Memory B cell (primary cell): ENCODE data around the gene DERL3.

Experiments used
- ATAC-seq: fragments of 150-1000 bp; cut with Tn5 transposase; 2 replicates; pipeline ENCODE4 v1.10.0; 2021; ENCODE audit warnings: low read depth, mild to moderate bottlenecking, moderate library complexity
- DNase-seq, 2 donors: peaks; one replicate each; pipeline ENCODE4 v3.0.0; 2022; ENCODE audit warnings: low spot score in 2 of 2
- H3K27ac Mint-ChIP-seq: one replicate; pipeline ENCODE4 v1.8.0; 2022; ENCODE audit warnings: mild to moderate bottlenecking, moderate library complexity, mixed read lengths
- H3K27me3 Mint-ChIP-seq: one replicate; pipeline ENCODE4 v1.8.0; 2022; ENCODE audit warnings: mixed read lengths
- H3K36me3 Mint-ChIP-seq: one replicate; pipeline ENCODE4 v1.8.0; 2022; ENCODE audit warnings: mild to moderate bottlenecking, mixed read lengths
- H3K4me1 Mint-ChIP-seq: one replicate; pipeline ENCODE4 v1.8.0; 2022; ENCODE audit warnings: mixed read lengths
- H3K4me3 Mint-ChIP-seq: one replicate; pipeline ENCODE4 v1.8.0; 2022; ENCODE audit warnings: mild to moderate bottlenecking, moderate library complexity, mixed read lengths
- H3K9me3 Mint-ChIP-seq: one replicate; pipeline ENCODE4 v1.8.0; 2022; ENCODE audit warnings: mixed read lengths

The DERL3 gene

DNA sequence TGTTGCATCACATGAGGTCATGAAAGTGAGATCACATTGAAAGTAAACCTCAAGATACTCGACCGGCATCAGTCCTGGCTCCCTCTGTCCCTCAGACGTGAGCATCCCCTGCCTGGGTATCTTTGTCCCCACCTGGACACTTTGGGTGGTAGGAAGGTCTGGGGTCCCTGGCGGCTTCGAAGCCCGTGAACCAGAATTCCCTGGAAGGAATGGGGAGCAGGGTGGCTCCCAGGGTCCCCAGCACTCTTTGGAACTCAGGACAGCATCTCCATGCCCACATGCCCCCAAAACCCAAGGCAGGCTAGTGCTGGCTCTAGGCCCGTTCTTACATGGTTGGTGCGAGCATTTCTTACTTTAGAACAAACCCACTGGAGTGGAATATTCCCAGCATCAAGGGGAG is 7.5 kb downstream of the DERL3 start:
- Mint-ChIP-seq H3K36me3 (peaks cover 17% of the 10 kb centered on the region), H3K27me3 (no peaks in the 10 kb centered on the region)

DNA sequence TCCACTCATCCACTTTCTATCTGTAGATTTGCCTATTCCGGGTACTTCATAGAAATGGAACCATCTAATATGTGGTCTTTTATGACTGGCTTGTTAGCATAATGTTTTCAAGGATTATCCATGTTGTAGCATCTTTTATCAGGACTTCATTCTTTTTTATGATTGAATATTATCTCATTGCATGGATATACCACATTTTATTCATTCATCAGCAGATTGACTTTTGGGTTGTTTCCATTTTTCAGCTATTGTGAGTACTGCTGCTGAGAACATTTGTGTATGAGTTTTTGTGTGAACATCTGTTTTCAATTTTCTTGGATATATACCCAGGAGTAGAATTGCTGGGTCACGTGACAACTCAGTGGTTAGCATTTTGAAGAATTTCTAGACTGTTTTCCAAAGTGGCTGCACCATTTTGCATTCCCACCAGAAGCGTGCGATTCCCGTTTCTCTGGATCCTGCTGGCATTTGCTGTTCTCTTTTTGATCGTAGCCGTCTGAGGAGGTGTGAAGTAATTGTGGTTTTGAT is 8.9 kb downstream of the DERL3 start:
- Mint-ChIP-seq H3K4me1 (peaks cover 23% of the 10 kb centered on the region), H3K9me3 (no peaks in the 10 kb centered on the region), H3K27me3 (no peaks in the 10 kb centered on the region), H3K4me3 (peak overlapping the region; percentile 18), H3K36me3 (peaks cover 25% of the 10 kb centered on the region), H3K27ac (peak overlapping the region; percentile 12)
- ATAC-seq (peak; percentile 14), DNase-seq (no peak)

More for the DNA sequence above, 7.5 kb downstream of the DERL3 start:
- DNase-seq (no peak), ATAC-seq (no peak)
- H3K27ac Mint-ChIP-seq = no peak overlapping the region
- no peak overlapping the region for H3K4me3 Mint-ChIP-seq
- no peaks in the 10 kb centered on the region for H3K9me3 Mint-ChIP-seq
- H3K4me1 Mint-ChIP-seq = peaks cover 30% of the 10 kb centered on the region

DNA sequence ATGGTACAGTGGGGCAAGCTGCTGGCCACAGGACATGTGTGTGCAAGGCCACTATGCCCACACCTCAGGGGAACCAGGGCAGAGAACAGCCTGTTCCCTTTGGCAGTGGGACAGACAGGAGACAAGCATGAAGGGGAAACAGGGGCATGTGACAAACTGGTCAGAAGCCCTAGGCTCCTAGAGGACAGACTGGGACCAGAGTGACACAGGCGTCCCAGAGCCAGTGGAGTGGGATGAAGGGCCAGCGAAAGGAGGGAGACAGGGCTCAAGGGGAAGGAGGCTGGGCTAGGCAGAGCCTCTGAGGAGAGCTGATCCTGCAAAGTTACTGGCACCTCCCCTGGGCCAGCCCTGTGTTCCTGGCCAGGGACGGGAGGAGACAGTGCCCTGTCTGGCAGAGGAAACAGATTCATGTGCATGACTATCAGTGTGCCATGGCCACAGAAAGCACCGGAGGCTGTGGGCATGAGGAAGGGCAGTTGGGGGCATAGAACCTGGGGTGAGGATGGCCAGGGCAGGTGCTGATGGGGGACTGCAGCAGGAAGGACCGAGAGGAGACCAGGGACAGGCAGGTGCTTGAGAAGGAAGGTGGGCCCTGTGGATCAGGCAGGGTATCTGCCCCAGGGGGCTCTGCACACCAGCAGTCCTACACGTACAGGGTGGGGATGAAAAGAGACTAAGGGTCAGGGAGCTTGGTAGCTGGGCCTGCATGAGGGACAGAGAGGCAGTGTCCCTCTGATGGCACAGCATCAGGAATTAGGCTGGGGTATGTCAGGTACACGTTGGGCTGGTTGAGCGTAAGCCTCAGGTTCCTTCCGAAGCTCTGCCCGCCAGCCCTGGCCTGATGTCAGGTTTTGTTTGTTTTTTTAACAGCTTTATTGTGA is 9.8 kb downstream of the DERL3 start:
- DNase-seq = no peak
- Mint-ChIP-seq H3K27me3 (no peaks in the 10 kb centered on the region), H3K4me3 (peak overlapping the region; percentile 0), H3K4me1 (peaks cover 25% of the 10 kb centered on the region), H3K36me3 (peaks cover 28% of the 10 kb centered on the region), H3K27ac (peak overlapping the region; percentile 24), H3K9me3 (no peaks in the 10 kb centered on the region)
- no peak for ATAC-seq

DNA sequence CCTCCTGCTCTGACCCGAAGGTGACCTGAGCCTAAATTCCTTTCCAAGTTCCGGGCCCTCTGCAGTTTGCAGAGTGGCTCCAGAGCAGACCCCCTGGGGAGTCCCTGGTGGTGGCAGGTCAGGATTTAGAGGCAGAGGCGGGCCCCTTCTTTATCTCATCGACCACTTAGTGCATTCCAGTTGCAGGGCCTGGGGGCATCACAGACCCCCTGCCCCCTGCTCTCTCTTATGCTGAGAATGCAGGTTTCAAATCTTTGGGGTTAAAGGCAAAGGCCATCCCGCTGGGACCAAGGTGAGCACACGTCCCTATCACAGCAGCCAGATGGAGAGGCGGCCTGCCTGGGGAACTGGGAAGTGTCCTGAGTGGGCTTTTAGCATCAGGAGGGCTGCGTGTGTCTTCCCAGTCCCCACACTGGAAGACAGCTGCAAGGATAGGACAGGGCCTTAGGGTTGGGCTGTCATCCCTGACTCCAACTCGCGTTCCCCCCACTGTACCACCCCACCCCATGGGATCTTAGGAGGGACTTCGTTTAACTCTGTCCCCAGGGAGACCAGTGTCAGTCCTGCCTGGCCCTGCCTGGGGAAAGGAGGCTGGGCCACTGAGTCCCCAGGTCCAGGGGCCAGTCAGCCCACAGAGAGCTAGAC is 11.3 kb downstream of the DERL3 start:
- H3K27me3 Mint-ChIP-seq = no peaks in the 10 kb centered on the region
- no peak overlapping the region for H3K4me3 Mint-ChIP-seq
- H3K4me1 Mint-ChIP-seq = peaks cover 36% of the 10 kb centered on the region
- no peak overlapping the region for H3K27ac Mint-ChIP-seq
- DNase-seq = no peak
- peaks cover 38% of the 10 kb centered on the region for H3K36me3 Mint-ChIP-seq
- no peaks in the 10 kb centered on the region for H3K9me3 Mint-ChIP-seq
- ATAC-seq = no peak

DNA sequence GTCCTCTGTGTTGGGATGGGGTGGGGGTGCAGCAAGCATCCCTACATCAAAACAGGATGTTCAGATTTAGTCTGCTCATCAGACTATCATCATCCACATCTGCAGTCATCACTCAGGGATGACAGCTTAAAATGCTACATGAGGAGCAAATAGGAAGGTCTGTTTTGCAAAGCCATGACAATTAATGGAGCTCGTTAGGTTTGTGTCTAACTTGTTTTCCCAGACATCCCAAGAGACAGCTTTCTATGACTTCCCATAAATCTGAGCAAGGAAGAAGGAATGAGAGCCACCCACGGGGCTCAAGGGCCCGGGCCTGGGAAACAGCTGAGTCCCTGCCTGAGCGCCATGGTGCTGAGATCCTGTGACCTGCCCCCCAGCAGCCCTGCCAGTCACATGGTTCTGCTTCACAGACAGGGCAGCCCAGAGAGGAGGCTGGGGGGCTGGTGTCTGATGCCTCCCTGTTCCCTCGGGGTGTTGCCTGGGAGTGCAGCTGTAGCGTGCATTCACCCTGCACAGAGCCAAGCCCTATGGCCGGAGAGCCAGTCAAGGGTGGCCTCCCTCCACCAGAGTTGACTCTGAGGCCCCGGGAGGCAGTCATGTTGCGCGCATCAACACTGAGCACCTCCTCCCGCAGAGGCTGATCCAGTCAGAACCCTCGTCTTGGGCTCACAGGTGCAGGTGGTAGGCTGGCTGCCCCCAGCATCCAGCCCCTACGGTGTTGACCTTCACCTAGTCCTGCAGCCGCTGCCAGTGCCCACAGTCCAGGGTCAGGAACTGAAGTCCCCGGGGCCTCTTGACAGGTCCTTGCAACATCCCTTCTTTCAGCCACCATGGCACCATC is 12.1 kb downstream of the DERL3 start:
- Mint-ChIP-seq H3K9me3 (no peaks in the 10 kb centered on the region), H3K36me3 (peaks cover 42% of the 10 kb centered on the region), H3K4me3 (no peak overlapping the region), H3K27ac (no peak overlapping the region), H3K27me3 (no peaks in the 10 kb centered on the region), H3K4me1 (peaks cover 35% of the 10 kb centered on the region)
- no peak for ATAC-seq
- DNase-seq = no peak

DNA sequence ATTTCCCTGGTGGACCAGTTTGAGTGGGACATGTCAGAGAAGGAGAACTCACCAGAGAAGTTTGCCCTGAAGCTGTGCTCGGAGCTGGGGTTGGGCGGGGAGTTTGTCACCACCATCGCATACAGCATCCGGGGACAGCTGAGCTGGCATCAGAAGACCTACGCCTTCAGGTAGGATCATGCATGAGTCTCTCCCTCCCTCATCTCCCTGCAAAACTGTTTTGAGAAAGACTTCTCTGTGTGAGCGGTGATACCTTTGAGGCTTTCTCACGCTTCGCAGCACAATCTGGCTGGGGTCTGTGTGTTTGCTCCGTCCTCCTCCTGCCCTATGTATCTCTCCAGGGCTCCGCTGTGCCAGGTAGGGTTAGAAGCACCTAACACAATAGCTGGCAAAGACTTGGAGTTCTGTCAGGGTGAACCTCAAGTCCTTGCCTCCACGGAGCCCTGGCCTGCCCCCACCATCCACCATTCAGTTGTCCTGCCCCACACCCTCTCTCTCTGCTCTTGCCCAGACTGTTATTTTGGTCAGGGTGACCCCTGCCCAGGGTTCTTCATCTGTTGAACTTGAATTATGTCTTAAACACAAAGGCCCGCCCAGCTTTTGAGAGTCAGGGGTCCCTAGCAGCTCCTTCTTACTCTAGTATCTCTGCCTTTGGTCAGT is 13.4 kb downstream of the DERL3 start:
- ATAC-seq (no peak), DNase-seq (no peak)
- no peak overlapping the region for H3K4me3 Mint-ChIP-seq
- H3K27me3 Mint-ChIP-seq = no peaks in the 10 kb centered on the region
- H3K9me3 Mint-ChIP-seq = no peaks in the 10 kb centered on the region
- H3K4me1 Mint-ChIP-seq = peaks cover 42% of the 10 kb centered on the region
- peaks cover 44% of the 10 kb centered on the region for H3K36me3 Mint-ChIP-seq
- peak overlapping the region; percentile 24 for H3K27ac Mint-ChIP-seq

- peaks cover 40% of the 10 kb centered on the region for H3K4me1 Mint-ChIP-seq
Observed at GRCh38 chr22:23824476-23825245, 14.1 kb downstream of the DERL3 start.

DNA sequence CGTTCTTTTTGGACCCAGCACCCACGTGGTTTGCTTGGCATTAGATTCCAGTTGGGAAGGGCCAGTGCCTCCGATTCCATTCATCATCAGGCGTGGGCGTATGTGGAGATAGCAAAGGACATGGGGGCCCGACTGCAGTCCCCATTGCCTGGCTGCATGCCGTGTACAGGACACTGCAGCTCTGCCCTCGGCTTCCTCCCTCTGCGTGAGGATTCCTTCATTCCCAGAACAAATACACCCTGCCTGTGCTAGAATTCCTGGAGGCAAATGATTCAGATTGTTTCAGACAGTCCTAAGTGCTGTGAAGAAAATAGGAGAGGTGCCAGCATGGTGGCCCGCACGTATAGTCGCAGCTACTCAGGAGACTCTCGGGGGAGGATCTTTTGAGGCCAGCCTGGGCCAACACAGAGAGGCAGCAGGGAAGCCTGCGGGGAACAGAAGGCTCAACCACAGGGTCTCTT is 15.4 kb downstream of the DERL3 start:
- no peak for DNase-seq
- Mint-ChIP-seq H3K4me1 (peaks cover 40% of the 10 kb centered on the region), H3K36me3 (peaks cover 45% of the 10 kb centered on the region), H3K27me3 (no peaks in the 10 kb centered on the region), H3K9me3 (no peaks in the 10 kb centered on the region), H3K4me3 (no peak overlapping the region), H3K27ac (no peak overlapping the region)
- ATAC-seq = no peak

More at GRCh38 chr22:23824476-23825245, 14.1 kb downstream of the DERL3 start:
- Mint-ChIP-seq H3K9me3 (no peaks in the 10 kb centered on the region), H3K4me3 (no peak overlapping the region), H3K27ac (no peak overlapping the region), H3K36me3 (peaks cover 43% of the 10 kb centered on the region), H3K27me3 (no peaks in the 10 kb centered on the region)
- ATAC-seq (no peak), DNase-seq (no peak)

DNA sequence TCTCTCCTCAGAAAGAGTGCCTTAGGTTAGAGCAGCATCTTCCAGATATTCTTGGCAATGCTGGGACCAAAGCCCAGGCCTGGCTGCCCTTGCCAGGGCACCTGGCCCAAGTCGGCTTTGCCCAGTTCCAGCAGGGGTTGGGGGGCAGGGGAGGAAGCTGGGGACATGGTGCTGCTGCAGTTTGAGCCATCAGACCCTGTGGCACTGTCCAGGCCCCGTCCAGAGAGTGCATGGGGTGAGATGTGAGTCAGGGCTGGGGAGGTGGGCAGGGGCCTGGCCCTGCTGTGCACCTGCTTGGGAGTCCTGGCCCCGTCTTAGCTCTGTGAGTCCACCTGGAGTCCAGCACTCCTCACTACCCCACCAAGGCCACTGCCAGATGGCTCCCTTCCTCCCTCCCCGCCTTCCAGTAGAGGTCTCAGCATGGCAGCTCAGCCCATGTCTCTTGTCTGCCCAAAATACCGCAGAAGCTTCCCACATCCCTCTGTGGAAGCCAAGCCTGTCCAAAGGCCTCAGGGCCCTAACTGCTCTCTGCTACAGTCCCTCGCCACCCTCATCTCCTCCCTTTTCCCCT is 16.6 kb downstream of the DERL3 start:
- Mint-ChIP-seq H3K27me3 (no peaks in the 10 kb centered on the region), H3K9me3 (no peaks in the 10 kb centered on the region), H3K36me3 (peaks cover 46% of the 10 kb centered on the region), H3K27ac (peak overlapping the region; percentile 53), H3K4me1 (peaks cover 42% of the 10 kb centered on the region), H3K4me3 (no peak overlapping the region)
- DNase-seq (no peak), ATAC-seq (no peak)

DNA sequence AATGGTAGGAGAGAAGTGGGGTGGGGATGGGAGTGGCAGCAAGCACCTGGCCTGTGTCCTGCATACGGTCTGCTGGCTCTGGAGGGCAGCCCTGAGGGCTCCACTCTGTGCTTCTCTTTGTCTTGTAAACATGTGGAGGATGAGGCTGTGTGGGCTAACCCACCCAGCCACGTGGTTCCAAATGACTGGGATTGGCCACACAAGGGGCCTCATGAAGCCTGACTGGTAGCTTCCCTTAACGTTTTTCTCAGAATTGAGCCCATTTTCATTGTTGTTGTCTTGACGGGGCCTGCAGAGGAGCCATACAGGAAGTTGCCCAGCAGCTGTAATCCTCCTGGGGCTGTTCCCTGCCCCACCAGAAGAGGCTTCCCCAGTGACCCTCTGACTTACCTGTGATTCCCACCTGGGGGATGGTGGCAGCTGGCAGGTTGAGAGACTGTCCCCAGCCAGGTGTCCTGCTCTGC is 18.0 kb downstream of the DERL3 start:
- Mint-ChIP-seq H3K27me3 (no peaks in the 10 kb centered on the region), H3K9me3 (no peaks in the 10 kb centered on the region), H3K4me3 (peak overlapping the region; percentile 14), H3K4me1 (peaks cover 45% of the 10 kb centered on the region), H3K27ac (peak overlapping the region; percentile 17), H3K36me3 (peaks cover 49% of the 10 kb centered on the region)
- DNase-seq (no peak), ATAC-seq (peak; percentile 60)

- ATAC-seq = no peak
- Mint-ChIP-seq H3K9me3 (no peaks in the 10 kb centered on the region), H3K36me3 (peaks cover 37% of the 10 kb centered on the region), H3K4me3 (peak overlapping the region; percentile 34), H3K27me3 (no peaks in the 10 kb centered on the region), H3K27ac (no peak overlapping the region), H3K4me1 (peaks cover 38% of the 10 kb centered on the region)
- no peak for DNase-seq
Observed at GRCh38 chr22:23818541-23818940, 20.3 kb downstream of the DERL3 start.

DNA sequence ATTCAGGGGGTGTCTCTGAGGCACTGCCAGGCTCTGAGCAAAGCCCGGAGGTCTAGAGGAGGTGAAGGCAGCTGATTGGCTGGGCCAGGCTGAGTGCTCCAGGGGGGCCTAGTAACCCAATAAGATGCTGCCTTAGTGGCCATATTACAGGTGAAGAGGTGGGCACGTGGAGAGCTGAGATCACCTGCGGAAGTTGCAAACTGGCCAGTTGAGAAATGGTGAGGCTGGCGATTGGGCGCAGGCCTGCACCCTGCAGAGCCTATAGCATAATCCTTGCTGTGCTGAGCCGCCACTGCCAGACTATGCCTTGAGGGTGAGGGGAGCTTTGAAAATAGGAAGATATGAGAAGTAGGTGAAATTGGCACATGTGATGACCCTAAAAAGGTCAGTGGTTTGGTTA is 21.7 kb downstream of the DERL3 start:
- H3K36me3 Mint-ChIP-seq = peaks cover 29% of the 10 kb centered on the region
- no peak for ATAC-seq
- no peaks in the 10 kb centered on the region for H3K9me3 Mint-ChIP-seq
- H3K4me3 Mint-ChIP-seq = no peak overlapping the region
- peaks cover 30% of the 10 kb centered on the region for H3K4me1 Mint-ChIP-seq
- H3K27me3 Mint-ChIP-seq = no peaks in the 10 kb centered on the region
- DNase-seq = no peak
- H3K27ac Mint-ChIP-seq = no peak overlapping the region
